GM06990 (cell line): Measurements from ENCODE around the gene TTC17.

Experiments used
- DNase-seq: peaks from one replicate; pipeline ENCODE4 v3.0.0-alpha.2; 2011; ENCODE audit not compliant: insufficient read length; ENCODE audit errors: extremely low read depth
- H3K27me3 ChIP-seq: replicated peaks from 2 replicates; pipeline ENCODE4 v1.6.0; 2011; ENCODE audit warnings: low read length; ENCODE audit not compliant: control insufficient read depth, insufficient read depth
- H3K36me3 ChIP-seq: 2 replicates; pipeline ENCODE4 v1.5.1; 2011; ENCODE audit warnings: low read length; ENCODE audit not compliant: control insufficient read depth, insufficient read depth
- H3K4me3 ChIP-seq: replicated peaks from 2 replicates; pipeline ENCODE4 v1.5.1; 2011; ENCODE audit warnings: low read depth, mild to moderate bottlenecking, control low read depth, low read length
- CTCF ChIP-seq: IDR thresholded peaks from 2 replicates; pipeline ENCODE4 v1.5.1; 2011; ENCODE audit warnings: low read length, control low read depth, mild to moderate bottlenecking, inconsistent platforms; ENCODE audit not compliant: insufficient read depth, poor library complexity, severe bottlenecking

The TTC17 gene

DNA sequence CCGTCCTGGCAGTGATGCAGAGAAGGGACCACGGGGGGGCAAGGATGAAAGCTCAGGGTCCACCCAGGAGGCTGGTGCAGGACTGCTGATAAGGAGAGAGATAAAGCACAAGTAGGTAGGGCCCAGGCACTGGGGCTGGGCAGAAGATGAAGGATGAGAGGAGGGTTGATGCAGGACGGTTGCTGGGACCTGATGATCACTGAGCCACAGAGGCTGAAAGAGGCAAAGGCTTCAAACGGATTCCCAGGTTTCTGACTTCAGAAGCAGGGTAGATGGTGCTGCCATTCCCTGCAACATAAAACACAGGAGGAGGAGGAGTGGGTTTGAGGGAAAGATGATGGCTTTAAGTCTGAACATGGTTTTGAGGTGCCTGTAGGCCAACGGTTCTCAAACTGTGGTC is 148.5 kb downstream of the TTC17 start:
- Histone ChIP-seq H3K27me3 (no peaks in the 10 kb centered on the region; the same call in none of the 2 replicates), H3K4me3 (no peak overlapping the region), H3K36me3 (no peaks in the 10 kb centered on the region)
- DNase-seq: no peak
- TF ChIP-seq CTCF: no peak

DNA sequence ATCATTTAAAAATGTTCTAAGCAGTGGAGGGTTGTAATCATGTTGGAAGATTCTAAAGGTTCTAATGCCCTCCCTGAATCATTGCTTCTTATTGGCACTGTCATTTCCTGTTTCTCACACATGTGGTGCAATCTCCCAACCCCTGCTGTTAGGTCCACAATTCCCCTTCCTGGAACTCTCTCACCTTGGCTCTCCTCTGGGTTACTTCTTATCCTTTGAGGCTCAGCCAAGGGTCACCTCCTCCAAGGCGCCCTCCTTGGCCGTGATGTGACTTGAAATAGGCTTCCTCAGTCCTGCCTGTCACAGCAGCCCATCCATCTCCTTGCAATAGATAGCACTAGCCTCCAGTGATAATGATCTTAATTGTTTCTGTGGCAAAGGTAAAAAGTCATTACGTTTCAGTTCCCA is 149.8 kb downstream of the TTC17 start:
- Histone ChIP-seq H3K36me3 (no peaks in the 10 kb centered on the region), H3K27me3 (no peaks in the 10 kb centered on the region; the same call in none of the 2 replicates), H3K4me3 (no peak overlapping the region)
- no peak for DNase-seq
- TF ChIP-seq CTCF: no peak

GRCh38 chr11:43511959-43512358 is 153.2 kb downstream of the TTC17 start:
- Histone ChIP-seq H3K36me3 (no peaks in the 10 kb centered on the region), H3K27me3 (no peaks in the 10 kb centered on the region; the same call in 1 of the 2 replicates), H3K4me3 (no peak overlapping the region)
- TF ChIP-seq CTCF: no peak
- no peak for DNase-seq

DNA sequence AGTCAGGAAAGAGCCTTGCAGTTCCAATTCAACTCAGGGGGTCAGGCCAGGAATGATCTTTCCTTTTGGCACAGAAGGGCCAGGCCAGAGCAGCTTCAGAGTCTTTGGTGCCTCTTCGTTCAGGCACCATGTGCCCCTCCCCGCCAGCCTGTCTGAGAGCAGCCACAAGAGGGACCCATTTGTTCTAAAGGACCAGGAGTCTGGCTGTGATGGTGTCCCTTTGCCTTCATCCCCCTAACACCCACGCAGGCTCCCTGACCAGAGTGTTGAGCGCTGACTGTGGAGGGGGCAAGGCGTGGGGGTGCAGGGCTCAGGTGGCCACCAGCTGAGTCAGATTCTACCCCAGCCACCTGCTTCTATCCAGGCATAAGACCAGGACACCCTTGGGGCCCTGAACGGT is 156.4 kb downstream of the TTC17 start:
- peak; percentile 32 for TF ChIP-seq CTCF
- Histone ChIP-seq H3K36me3 (no peaks in the 10 kb centered on the region), H3K27me3 (peaks cover 2% of the 10 kb centered on the region; the same call in 1 of the 2 replicates), H3K4me3 (no peak overlapping the region)
- no peak for DNase-seq

- DNase-seq: no peak
- no peak for TF ChIP-seq CTCF
- no peak overlapping the region for H3K4me3 ChIP-seq
Observed at GRCh38 chr11:43516316-43516850, 157.7 kb downstream of the TTC17 start.

DNA sequence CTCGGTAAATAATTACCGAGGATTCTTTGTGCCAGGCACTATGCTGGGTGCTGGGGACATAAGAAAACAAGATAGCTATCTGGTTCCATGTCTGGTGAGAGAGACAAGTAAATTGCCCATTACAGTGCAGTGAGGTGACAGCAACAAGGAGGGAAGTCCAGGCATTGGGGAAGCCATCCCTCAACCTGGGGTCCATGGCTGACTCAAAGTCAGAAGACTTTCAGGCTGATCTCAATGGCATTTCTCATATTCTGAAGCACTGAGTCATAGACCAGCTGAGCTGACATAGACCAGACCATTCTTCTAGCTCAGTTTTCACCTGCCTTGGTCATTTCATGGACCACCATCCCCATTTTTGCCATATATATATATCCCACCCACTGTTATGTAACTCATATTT is 158.8 kb downstream of the TTC17 start:
- no peak for TF ChIP-seq CTCF

More at GRCh38 chr11:43516316-43516850, 157.7 kb downstream of the TTC17 start:
- no peaks in the 10 kb centered on the region for H3K36me3 ChIP-seq
- peaks cover 2% of the 10 kb centered on the region; the same call in 1 of the 2 replicates for H3K27me3 ChIP-seq

More for the DNA sequence above, 158.8 kb downstream of the TTC17 start:
- no peaks in the 10 kb centered on the region for H3K36me3 ChIP-seq
- H3K4me3 ChIP-seq: no peak overlapping the region
- no peak for DNase-seq
- peaks cover 2% of the 10 kb centered on the region; the same call in 1 of the 2 replicates for H3K27me3 ChIP-seq
